OCI-LY3 (cell line): ENCODE results near the gene SNX27.

Experiments
- CTCF ChIP-seq: fragments of 200-600, 300-600 bp; sonication (generic); IDR thresholded peaks from 2 replicates; pipeline ENCODE4 v1.5.1; 2014; ENCODE audit warnings: antibody characterized with exemption, low read length, low read depth
- EZH2phosphoT487 ChIP-seq: fragments of 200-600 bp; shearing (Covaris generic); IDR thresholded peaks from 2 replicates; pipeline ENCODE4 v1.6.1; 2018; ENCODE audit warnings: antibody characterized with exemption, mixed run types, low read depth

- no peak for TF ChIP-seq CTCF
- TF ChIP-seq EZH2phosphoT487: no peak
Measured at GRCh38 chr1:151704246-151704645, 92.4 kb downstream of the SNX27 start.
